ENCODE results near the gene NSUN3.
"Not testable (repeated sequence)": the region's sequence is repeated elsewhere in the genome, so short reads cannot be mapped to it uniquely, and the experiment has no call there.

NSUN3 gene

GRCh38 chr3:94066506-94067500, 3.9 kb downstream of the NSUN3 start:
- H3K27ac ChIP-seq, result no peak overlapping the region

GRCh38 chr3:94069194-94069813, 6.4 kb downstream of the NSUN3 start:
- Histone ChIP-seq H3K27ac (no peak overlapping the region), H3K4me3 (no peak overlapping the region)

More at GRCh38 chr3:94066506-94067500, 3.9 kb downstream of the NSUN3 start:
- H3K4me3 ChIP-seq, result no peak overlapping the region

GRCh38 chr3:94070341-94070911, 7.6 kb downstream of the NSUN3 start:
- H3K27ac ChIP-seq, result no peak overlapping the region
- H3K4me3 ChIP-seq, result no peak overlapping the region

- Histone ChIP-seq H3K27ac (no peak overlapping the region), H3K4me3 (no peak overlapping the region)
Measured at GRCh38 chr3:94071713-94072284, 8.9 kb downstream of the NSUN3 start.

GRCh38 chr3:94076055-94076454, 13.2 kb downstream of the NSUN3 start:
- Histone ChIP-seq H3K4me3 (no peak overlapping the region), H3K27ac (no peak overlapping the region)

- H3K27ac ChIP-seq, H3K4me3 ChIP-seq: not testable (repeated sequence)
Measured at GRCh38 chr3:94080552-94080951, 17.7 kb downstream of the NSUN3 start.

- no peak overlapping the region for H3K27ac ChIP-seq
- H3K4me3 ChIP-seq, result no peak overlapping the region
Measured at GRCh38 chr3:94081884-94082283, 19.0 kb downstream of the NSUN3 start.

- H3K27ac ChIP-seq, result no peak overlapping the region
Measured at GRCh38 chr3:94082391-94082937, 19.6 kb downstream of the NSUN3 start.

GRCh38 chr3:94083261-94083660, 20.4 kb downstream of the NSUN3 start:
- H3K4me3 ChIP-seq, result no peak overlapping the region

More at GRCh38 chr3:94082391-94082937, 19.6 kb downstream of the NSUN3 start:
- H3K4me3 ChIP-seq, result no peak overlapping the region

GRCh38 chr3:94089126-94089525, 26.3 kb downstream of the NSUN3 start:
- H3K27ac ChIP-seq, result no peak overlapping the region
- no peak overlapping the region for H3K4me3 ChIP-seq

More at GRCh38 chr3:94083261-94083660, 20.4 kb downstream of the NSUN3 start:
- no peak overlapping the region for H3K27ac ChIP-seq

GRCh38 chr3:94092086-94092485, 29.2 kb downstream of the NSUN3 start:
- Histone ChIP-seq H3K27ac (no peak overlapping the region), H3K4me3 (no peak overlapping the region)

- H3K4me3 ChIP-seq, result no peak overlapping the region
- no peak overlapping the region for H3K27ac ChIP-seq
Measured at GRCh38 chr3:94093151-94093550, 30.3 kb downstream of the NSUN3 start.

- H3K27ac ChIP-seq, result no peak overlapping the region
Measured at GRCh38 chr3:94095111-94095510, 32.2 kb downstream of the NSUN3 start.

GRCh38 chr3:94098452-94098851, 35.6 kb downstream of the NSUN3 start:
- Histone ChIP-seq H3K27ac (no peak overlapping the region), H3K4me3 (no peak overlapping the region)

More at GRCh38 chr3:94095111-94095510, 32.2 kb downstream of the NSUN3 start:
- H3K4me3 ChIP-seq, result no peak overlapping the region

GRCh38 chr3:94099311-94099710, 36.5 kb downstream of the NSUN3 start:
- H3K27ac ChIP-seq, result no peak overlapping the region
- no peak overlapping the region for H3K4me3 ChIP-seq

GRCh38 chr3:94101860-94102259, 39.0 kb downstream of the NSUN3 start:
- no peak overlapping the region for H3K27ac ChIP-seq
- H3K4me3 ChIP-seq, result no peak overlapping the region

GRCh38 chr3:94106268-94106667, 43.4 kb downstream of the NSUN3 start:
- no peak overlapping the region for H3K27ac ChIP-seq
- H3K4me3 ChIP-seq, result no peak overlapping the region

- not testable (repeated sequence) for H3K4me3 ChIP-seq, H3K27ac ChIP-seq
Measured at GRCh38 chr3:94110232-94110631, 47.4 kb downstream of the NSUN3 start.

GRCh38 chr3:94110854-94111253, 48.0 kb downstream of the NSUN3 start:
- Histone ChIP-seq H3K27ac (no peak overlapping the region), H3K4me3 (no peak overlapping the region)

- Histone ChIP-seq H3K4me3 (no peak overlapping the region), H3K27ac (no peak overlapping the region)
Measured at GRCh38 chr3:94114666-94115065, 51.8 kb downstream of the NSUN3 start.
